HTR-8/SVneo (cell line): ENCODE data around the gene INPP5J.
"Not testable (repeated sequence)": the region's sequence is repeated elsewhere in the genome, so short reads cannot be mapped to it uniquely, and the experiment has no call there.

ENCODE experiments used
- DNase-seq: peaks from one replicate; pipeline ENCODE4 v3.0.0; 2011; ENCODE audit warnings: low spot score, mixed read lengths; ENCODE audit not compliant: insufficient read length
- FAIRE-seq: peaks from 2 replicates; lab custom pipeline; 2011; peaks lifted over from hg19 to GRCh38; lab: Jason Lieb, UNC

INPP5J gene

DNA sequence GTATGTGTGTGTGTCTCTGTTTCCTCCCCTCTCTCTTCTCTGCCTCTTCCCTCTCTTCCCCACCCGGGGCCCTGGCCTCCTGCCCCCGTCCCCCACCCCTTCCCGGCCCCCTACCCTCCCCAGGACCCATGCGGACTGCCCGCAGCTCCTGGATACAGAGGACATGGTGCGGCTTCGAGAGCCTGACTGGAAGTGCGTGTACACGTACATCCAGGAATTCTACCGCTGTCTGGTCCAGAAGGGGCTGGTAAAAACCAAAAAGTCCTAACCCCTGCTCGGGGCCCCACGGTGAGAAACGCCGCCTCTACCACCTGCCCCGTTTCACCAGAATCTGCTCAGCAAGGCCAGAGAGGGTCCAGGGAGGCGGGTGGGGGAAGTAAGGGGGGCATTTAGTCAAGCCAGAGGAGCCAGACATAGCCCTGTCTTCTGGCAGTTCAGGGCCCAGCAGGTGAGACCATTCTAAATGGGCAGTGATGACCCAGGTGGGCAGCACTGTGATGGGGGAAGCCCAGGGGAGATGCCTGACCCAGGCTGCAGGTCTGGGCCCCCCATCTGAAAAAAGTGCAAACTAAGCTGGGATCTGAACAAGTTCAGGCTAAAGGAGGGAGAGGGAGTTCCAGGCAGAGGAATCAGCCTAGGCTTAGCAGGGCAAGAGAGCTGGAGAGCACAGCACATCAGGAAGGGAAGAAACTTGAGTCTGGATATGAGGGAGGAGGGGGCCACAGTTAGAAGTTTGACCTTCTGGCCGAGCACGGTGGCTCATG is 21.8 kb upstream of the INPP5J start:
- DNase-seq: no peak
- no peak for FAIRE-seq

DNA sequence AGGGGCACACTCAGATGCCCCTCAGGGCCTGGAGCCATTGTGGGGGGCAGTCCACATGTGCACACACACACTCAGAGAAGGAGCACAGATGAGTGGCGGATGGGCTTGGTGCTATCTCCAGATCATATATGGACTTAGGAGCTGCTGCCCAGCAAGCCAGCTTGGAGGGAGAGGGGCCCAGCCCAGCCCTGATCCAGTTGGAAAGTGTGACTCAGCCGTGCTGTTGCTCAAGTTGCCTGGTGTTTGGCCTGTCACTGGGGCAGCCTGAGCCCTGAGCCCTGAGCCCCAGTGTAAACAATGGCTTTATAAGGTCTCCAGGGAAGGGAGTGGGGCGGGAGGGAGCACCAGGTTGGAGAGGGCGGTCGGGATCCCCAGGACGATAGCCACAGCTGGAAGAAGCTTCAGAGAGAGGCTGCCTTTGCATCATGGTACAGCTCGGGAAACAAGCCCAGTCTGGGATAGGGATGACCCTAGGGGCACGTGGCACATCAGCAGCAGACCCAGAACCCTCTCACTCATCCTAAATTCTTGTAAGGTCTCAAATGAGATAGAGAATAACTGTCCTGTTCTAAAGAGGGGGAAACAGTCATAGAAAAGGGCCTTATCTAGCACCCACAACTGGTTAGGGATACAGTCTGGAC is 20.2 kb upstream of the INPP5J start:
- FAIRE-seq (no peak), DNase-seq (peak; percentile 26)

DNA sequence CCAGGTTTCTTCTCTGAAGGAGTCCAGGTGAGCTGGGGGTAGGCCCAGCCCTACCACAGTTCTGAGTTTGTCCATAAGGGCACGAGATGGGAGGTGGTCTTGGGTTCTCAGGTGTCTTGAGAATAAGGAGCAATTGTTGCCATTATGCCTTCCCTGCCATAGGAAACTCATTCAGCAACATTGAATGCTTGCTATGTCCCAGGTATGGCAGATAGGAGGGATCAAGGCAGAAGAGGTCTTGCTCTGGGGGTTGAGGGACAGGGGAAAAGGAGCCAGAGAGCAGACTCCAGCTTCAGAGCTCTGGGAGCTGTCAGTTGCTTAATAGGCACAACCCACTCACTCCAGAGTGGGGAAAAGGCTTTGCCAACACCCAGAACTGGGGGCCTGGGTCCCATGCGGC is 19.7 kb upstream of the INPP5J start:
- FAIRE-seq (no peak), DNase-seq (no peak)

DNA sequence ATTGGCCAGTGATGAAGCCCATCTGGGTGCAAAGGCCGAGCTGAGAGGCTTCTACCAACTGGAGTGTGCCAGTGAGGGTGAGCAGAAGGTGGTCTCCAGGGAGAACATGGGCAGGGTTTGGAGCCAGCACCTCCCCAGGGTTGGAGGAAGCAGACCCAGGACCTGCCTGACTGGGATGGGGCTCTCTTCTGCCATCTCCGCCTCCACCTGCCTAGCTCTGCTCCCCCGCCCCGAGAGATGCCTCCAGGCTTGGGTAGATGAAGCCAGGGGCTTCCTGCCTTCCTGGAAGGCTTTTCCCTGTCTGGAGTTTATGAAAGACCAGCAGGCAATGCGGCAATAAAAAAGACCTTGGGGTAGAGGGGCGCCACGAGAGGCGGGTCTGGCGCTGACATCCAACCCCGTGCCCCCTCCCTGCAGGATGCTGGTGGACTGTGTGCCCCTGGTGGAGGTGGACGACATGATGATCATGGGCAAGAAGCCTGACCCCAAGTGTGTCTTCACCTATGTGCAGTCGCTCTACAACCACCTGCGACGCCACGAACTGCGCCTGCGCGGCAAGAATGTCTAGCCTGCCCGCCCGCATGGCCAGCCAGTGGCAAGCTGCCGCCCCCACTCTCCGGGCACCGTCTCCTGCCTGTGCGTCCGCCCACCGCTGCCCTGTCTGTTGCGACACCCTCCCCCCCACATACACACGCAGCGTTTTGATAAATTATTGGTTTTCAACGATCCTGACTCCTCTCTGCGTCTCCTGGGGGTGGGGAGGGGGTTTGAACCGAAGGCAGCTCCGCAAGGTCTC is 18.7 kb upstream of the INPP5J start:
- DNase-seq (no peak), FAIRE-seq (no peak)

DNA sequence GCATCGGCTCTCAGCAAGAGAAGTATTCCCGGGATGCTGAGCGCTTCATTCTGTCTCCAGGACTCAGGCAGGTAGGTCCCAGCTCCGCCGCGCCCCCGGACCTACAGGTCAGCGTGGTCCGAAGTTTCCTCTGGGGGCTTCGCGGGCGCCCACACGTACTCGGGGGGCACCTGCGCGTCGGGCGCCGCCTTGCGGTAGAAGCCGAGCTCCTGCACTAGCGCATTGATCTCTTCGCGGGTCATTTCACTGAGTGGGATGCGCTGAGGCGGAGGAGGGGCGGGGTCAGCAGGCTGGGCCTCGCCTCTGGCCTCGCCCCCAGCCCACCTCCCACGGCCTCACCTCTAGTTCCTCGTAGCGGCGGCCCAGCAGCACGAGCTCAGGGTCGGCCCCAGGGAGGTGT is 17.9 kb upstream of the INPP5J start:
- no peak for DNase-seq
- no peak for FAIRE-seq

DNA sequence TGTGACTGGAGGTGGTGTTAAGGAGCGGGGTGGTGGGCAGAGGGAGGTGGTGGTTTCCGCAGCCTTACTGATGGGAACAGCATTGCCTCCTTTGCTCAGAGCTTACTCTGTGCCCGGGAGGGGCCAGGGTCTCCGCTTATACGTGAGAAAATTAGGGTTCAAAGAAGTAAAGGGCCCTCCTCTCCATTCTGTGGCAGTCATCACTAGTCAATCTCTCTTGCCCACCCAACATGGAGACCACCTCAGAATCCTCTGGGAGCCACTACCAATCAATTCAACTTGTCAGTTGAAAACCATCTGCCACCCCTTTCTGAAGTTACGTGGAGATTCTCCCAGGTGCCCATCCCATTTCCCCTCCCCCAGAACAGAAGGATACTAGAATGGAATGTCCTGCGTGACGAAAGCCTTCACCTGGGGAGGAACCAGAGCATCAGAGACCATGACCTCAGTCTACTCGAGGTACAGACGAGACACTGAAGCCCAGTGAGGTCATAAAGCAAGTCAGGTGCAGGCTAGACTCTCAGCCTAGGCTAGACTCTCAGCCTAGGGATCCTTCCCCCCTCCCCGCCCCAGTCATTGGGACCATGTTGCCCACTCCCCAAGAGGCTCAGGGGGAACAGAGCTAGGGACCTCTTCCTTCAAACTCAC is 17.4 kb upstream of the INPP5J start:
- no peak for FAIRE-seq
- no peak for DNase-seq

DNA sequence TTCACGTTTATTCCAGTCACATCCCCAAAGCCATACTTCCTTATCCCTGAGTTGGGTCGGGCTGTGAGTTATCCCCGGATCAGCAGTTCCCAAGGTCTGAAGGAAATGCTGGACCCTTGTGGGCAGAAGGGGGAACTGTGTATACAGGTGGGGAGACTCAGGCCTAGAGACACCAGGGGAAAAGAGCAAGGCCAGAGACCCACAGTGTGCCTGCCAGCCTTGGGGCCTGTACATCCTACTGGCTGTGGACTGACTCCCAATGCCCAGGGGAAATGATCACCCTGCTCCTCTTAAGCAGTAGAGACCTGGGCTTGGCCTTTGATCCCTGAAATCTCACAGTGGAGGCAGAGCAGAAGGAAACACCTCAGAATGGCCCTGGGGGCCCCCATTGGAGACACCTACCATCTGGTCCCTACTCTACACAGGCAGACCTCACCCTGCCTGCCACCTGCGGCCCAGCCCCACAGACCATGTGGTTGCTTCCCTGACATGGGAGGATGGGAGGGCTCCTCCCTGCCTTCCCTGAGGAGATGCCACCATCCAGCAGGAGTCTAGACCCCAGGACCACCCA is 16.7 kb upstream of the INPP5J start:
- FAIRE-seq: no peak
- no peak for DNase-seq

DNA sequence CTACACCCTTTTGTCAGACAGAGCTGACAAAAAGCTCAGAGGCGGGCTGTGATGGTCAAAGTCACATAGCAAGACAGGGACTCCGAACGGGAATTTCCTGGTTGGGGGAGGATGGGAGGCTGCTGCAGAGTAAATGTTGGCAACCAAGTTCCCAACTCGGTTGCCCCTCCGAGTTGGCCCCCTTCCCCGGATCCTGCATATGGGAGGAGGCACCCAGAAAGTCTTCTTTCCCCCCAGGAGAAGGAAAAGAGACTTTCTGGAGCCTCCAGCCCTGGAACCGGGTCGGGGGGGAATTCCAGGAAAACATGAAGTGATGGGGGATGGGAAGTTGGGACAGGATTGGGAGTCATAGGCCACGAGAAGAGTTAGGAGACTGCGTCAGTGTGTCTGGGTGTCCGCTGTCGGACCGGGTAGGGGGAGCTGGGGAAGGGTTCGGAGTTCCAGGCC is 16.0 kb upstream of the INPP5J start:
- no peak for DNase-seq
- no peak for FAIRE-seq

DNA sequence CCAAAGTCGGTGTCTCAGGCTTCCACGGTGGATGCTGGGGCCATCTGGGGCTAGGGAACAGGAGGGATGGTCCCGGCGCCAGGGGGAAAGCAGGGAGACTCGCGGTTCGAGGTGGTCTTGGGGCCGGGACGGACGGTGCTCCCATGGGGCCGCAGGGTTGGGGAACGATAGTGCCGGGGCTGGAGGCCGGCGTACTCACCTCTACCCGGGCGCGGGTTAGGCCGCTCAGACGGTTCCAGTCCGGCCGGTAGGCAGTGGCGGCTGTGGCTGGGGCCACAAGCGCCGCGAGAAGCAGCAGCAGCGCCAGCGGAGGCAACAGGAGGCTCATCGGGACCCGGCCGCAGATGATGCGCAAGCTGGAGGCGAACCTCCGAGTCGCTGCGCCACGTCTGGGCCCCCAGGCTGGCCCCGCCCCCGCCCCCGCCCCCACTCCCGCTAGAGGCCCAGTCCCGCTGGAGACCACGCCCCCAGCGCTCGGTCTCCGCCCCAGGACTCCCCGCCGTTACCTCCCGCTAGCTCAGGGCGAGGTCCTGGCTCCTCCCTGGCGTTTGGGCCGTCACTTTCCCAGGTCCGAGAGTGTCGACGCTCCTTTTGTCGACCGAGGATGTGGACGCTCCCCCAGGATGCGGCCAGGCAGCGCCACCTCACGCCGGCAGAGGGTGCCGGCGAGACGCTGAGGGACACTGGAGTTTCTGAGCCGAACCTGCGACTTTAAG is 15.4 kb upstream of the INPP5J start, which contains the start of gene SELENOM:
Gene SELENOM (minus strand): TSS at position 391 of the 716 bp plus-strand sequence. CDS start 63 bp downstream, at position 328.
- FAIRE-seq (peak; percentile 87), DNase-seq (peak; percentile 91)

DNA sequence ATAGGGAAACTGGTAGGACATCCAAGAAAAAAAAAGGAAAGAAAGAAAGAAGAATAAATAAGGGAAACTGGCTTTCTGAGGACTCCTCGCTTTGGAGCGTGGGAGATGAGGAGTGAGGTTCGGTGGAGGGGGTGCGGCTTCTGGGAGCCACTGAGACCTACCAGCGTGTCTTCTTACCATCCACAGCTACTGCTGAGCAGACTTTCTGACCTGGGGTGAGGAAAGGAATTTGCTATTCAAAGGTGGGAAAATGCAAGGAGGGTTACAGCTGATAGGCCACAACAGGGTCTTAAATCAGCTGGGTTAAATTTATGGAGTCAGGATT is 14.9 kb upstream of the INPP5J start:
- DNase-seq (no peak), FAIRE-seq (no peak)

DNA sequence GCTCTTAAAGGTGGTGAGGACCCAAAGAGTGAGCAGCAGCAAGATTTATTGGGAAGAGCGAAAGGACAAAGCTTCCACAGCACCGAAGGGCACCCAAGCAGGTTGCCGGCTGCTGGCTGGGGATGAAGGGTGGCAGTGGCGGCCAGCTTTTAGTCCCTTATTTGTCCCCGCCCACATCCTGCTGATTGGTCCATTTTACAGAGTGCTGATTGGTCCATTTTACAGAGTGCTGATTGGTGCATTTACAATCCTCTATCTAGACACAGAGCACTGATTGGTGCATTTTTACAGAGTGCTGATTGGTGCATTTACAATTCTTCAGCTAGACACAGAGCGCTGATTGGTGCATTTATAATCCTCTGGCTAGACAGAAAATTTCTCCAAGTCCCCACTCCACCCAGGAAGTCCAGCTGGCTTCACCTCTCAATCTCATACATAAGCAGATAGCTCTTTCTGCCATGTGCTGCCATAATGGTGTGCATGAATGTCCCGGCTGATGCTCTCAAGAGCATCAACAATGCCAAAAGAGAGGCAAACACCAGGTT is 10.1 kb upstream of the INPP5J start:
- not testable (repeated sequence) for DNase-seq, FAIRE-seq

DNA sequence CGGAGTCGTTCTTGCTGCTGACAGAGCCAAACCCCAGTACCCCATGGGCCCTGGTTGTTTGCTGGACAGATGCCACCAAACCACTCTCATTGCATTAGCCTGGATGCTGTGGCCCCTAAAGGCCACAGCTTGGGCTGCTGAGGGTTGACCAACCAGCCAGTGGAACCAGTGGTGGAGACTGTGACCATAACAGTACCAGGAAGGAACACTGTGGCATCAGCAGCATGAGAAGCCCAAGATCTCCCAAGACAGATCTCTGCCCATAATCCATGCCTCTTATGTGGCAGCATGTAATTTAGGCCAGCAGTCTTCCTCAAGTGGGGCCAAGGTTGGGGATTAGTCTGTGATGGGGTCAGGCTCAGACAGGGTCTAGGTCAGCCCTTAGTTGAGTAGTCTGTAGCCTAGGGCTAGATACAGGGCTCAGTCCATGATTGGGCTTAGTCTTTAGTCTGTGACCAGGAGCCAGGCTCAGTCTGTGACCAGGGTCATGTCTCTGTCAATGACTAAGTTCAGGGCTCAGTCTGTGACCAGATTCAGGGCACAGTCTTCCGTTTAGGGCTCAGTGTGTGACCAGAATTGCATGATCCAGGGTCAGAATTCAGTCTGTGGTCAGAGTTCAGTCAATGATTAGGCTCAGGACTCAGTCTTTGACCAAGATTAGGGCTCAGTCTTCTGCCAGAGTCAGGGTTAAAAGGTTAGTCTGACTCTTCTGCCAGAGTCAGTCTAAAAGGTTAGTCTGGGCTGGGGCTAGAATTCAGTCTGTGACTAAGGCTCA is 4.5 kb upstream of the INPP5J start:
- FAIRE-seq (no peak), DNase-seq (no peak)

DNA sequence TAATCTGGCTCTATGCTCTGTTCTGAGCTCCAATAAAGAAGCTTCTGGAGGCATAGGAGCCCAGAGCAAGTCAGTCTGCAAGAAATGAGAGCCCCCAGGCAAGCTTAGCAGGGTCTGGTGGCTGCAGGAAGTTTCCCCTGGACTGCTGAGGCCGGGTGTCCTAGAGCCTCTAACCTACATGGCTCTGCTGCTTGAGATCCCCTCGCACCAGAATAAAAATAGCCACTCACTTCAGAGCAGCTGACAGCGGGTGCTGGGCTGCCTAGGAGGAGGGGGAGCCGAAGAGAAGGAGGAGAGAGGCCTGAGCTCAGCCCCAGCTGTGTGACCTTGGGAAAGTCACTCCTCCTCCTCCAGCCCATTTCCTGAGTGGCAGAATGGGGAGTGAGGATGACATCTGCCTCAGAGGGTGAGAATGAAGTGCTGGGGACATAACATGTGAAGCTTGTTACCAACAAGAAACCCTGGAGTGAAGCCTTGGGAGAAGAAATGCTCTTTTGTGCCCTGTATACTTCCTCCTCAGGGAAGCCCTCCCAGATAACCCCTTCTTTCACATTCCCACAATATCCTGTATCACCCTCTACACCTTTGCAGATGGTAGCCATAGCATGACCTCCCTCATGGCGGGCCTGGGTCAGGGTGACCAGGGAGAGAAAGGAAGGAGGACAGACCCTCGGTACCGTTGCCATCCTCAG is 3.6 kb upstream of the INPP5J start:
- FAIRE-seq (no peak), DNase-seq (no peak)

DNA sequence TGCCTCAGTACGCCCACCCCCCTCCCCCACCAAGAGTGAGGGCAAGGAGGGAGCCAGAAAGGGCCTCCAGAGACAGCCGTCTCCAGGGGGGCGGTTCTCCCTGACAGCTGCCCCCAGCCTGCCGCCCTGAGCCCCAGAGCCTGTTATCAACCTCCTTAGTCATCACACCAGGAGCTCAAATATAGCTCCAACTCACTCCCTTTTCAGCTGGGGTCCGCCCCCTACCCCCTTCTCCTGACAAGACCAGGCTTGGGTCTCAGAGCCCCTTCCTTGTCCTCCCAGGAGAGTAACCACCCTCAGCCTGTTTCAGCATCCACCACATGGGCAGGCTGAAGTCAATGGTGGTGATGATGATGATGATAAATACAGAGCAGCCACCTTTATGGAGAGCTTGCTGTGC is 2.5 kb upstream of the INPP5J start:
- FAIRE-seq: no peak
- no peak for DNase-seq

DNA sequence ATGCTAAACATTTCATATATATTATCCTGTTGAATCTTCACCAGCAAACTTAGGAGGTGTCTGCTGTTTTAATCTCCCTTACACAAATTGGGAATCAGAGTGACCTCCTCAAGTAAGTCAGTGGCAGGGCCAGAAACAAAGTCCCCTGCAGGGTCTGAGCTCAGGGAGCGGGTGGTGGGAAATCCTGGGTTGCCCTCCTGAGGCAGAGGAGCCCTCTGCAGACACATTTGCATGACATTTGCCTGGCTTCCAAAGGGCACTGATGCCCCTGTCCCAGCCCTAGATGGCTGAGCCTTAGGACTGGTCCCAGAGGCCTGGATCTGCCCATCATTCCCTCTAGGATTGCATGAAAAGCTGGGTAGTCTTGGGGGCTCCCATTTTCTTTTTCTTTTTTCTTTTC is 2.1 kb upstream of the INPP5J start:
- FAIRE-seq: no peak

DNA sequence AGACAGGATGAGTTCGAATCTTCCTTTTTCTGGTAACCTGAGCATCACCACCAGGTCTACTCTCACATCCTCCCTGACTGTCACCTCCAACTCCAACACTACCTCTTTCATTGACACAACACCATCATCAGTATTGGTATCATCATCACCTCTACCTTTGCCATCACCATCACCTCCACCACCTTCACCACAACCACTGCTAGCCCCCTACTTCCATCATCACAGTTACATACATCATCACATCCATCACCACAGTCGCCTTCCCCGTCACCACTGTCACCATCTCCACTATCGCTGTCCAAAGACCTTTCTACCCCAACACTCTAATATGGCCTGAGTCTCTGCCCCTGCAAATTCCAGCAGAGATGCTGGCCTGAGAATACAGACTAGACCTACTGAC is 1.4 kb upstream of the INPP5J start:
- no peak for FAIRE-seq
- DNase-seq: no peak

More for the DNA sequence above, 2.1 kb upstream of the INPP5J start:
- no peak for DNase-seq

DNA sequence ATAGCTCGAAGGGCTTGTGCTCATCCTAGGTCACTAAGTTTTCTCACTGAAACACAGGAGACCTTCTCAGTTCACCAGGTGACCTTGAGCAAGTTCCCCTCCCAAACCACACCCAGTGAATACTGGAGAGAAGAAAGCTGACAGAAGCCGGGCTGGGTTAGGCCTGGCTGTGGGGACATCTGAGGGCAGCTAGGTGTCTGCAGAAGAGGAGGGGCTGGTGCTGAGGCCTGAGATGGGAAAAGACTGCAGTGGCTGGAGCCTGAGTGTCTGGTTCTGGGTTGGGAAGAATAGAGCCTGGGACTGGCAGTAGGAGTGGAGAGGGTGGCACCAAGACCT is 602 bp upstream of the INPP5J start:
- no peak for FAIRE-seq
- DNase-seq: no peak

DNA sequence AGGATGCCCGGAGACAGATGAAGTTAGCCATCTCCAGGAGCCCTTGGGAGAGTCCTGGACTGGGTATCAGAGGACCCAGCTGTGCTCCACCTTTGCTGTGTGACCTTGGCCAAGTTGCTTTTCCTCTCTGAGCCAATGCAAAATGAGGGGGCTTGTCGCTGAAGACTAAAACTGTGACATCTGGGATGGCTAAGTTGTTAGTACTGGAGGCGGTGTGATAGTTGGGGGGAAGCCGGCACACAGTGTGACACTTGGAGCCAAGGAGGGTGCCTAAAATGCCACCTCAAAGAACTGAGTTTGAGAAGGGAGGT is 481 bp downstream of the INPP5J start:
- DNase-seq (no peak), FAIRE-seq (no peak)
